HTR-8/SVneo (cell line): ENCODE measurements around the gene CTNNA2.
"Not testable (repeated sequence)": the region's sequence is repeated elsewhere in the genome, so short reads cannot be mapped to it uniquely, and the experiment has no call there.

Experiments used
- DNase-seq: peaks from one replicate; pipeline ENCODE4 v3.0.0; 2011; ENCODE audit warnings: low spot score, mixed read lengths; ENCODE audit not compliant: insufficient read length
- FAIRE-seq: peaks from 2 replicates; lab custom pipeline; 2011; peaks lifted over from hg19 to GRCh38; lab: Jason Lieb, UNC

CTNNA2 gene

DNA sequence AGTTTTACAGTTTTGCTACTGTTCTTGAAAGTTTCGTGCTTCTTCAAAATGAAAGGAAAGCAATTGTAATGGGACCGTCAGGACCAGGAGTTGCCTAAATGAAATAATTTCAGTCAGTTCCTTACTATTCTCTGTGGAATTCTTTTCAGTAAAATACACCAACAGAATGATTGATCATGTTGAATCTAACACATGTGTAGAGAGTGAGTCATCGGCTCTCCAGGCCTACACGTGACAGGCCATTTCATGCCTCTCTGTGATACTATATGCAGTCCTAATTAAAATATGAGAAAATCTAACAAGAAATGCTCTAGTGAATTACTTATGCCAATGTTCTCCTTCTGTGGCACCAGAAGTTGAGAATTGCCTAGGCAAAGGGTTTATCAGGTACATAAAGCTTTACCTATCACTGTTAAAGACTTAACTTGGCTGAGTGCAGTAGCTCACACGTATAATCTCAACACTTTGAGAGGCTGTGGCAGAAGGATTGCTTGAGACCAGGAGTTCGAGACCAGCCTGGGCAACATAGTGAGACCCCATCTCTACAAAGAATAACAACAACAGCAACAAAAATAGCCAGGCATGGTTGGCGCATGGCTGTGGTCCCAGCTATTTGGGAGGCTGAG lies 592.3 kb downstream of the CTNNA2 start:
- DNase-seq (no peak), FAIRE-seq (no peak)

DNA sequence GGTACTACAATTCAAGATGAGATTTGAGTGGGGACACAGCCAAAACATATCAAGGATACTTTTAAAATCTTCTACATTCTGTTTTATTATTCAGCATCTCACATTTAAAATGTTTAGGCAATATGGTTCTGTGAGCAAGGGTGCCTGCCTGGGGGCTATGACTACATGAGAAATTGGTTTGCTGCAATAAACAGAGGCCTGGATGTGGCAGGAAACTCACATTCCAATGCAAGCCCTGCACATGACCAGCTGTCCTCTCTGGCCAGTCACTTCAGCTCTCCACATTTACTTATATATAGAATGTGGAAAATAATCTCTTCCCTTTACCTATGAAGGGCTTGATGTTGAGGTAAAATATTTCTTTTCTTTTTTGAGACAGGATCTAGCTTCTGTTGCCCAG lies 598.3 kb downstream of the CTNNA2 start:
- DNase-seq = no peak
- FAIRE-seq = no peak

DNA sequence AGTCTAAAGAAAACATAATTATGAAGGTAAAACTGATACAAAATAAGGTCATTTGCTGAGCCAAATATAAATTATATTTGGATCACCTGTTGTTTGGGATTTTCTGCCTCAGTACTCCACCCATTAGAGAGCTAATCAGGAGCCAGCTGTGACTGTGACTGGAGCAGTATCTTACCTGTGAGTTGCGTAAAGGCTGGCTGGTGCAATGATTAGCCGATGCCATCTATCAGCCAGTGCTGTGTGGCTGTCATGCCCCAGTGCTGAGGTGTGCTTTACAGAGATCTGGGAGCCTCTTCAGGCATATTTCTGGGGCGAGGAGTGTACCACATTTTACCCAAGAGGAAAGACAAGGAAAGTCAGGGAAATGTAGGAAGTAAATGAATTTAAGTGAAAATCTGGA lies 599.9 kb downstream of the CTNNA2 start:
- FAIRE-seq (no peak), DNase-seq (no peak)

DNA sequence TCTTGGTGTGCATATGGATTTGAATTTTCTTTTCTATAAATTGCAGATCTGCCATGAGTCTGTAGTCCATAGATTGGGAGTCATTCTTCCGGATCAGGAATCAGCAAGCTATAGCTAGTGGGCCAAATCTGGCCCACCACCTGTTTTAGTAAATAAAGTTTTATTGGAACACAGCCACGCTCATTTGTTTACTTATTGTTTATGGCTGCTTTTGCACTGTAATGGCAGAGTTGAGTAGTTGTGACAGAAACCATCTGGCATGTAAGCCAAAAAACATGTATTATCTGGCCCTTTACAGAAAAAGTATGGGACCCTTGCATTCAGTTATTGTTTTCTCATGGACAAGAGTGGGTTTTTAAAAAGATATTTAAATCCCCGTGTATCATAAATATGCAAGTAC lies 600.5 kb downstream of the CTNNA2 start:
- no peak for DNase-seq

DNA sequence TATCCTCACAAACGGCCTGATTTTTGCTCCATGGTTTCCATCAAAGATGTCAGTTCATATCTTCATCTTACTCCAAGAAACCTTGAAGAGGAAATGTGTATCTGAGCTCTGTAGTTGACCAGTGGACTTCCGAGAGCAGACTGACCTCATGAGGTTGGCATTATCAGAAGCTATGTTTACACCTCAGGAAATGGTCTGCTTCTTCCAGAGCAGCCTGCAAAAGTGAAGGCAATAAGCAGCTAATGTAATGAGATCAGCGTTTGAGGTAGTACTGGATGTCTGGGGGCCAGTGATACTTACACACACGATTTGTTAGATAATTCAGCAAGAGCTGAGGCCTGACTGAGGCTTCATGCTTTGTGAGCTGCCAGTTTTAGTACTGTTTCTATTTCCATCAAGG lies 602.0 kb downstream of the CTNNA2 start:
- no peak for FAIRE-seq

More for the DNA sequence above, 600.5 kb downstream of the CTNNA2 start:
- FAIRE-seq = no peak

DNA sequence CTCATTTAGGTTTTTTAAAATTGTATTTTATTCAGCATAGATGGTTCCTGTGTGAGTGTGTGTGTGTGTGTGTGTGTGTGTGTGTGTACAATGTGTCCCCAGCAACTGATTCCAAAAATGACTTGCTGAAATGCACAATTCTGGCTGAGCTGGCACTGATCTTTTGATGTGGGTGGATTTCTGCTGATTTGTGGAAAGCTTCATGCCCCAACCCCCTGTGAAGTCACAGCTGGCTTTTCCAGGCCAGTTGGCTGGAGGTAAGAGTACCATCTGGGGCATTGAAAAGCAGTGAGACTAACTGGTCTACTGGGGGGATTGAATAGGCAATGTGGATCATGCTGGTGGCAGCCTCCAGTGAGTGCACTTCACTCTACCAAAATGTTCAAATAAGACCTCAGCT lies 604.5 kb downstream of the CTNNA2 start:
- no peak for DNase-seq
- FAIRE-seq = no peak

More for the DNA sequence above, 602.0 kb downstream of the CTNNA2 start:
- DNase-seq = no peak

DNA sequence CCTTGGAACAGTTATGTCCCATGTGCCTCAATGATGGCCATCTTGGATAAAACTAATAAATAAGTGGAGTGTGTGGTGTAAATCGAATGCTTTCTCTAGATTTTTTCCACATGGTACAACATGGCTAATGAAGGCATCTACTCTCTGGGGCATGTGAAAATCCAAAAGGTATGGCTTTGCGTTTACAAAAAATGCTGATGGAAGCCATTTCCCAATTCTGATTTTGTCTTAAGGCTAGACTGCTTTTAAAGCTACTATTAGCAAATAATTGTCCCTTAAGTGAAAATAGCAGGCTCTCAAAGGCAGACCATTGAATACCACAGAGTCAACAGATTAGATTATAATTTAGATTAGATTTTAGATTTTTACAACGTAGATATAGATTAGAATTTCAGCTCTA lies 608.0 kb downstream of the CTNNA2 start:
- FAIRE-seq (no peak), DNase-seq (no peak)

DNA sequence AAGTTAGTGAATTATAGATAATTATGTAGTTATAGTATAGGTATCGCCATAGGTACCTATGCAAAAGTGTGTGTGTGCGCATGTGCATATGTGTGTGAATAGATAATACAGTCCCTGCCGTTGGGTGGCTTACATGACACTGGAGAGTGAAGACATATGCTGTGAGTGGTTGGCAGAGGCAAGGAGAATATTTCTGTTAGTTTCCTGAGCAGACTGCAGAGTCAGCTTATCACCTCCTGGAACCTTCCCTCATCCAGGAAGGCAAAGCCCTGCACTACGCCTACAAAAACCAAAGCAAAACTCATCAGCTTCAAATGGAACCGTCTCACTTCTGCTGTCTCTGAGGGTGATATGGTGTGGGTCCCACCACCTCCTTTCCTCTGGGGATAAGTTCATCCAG lies 609.8 kb downstream of the CTNNA2 start:
- FAIRE-seq = no peak
- no peak for DNase-seq

DNA sequence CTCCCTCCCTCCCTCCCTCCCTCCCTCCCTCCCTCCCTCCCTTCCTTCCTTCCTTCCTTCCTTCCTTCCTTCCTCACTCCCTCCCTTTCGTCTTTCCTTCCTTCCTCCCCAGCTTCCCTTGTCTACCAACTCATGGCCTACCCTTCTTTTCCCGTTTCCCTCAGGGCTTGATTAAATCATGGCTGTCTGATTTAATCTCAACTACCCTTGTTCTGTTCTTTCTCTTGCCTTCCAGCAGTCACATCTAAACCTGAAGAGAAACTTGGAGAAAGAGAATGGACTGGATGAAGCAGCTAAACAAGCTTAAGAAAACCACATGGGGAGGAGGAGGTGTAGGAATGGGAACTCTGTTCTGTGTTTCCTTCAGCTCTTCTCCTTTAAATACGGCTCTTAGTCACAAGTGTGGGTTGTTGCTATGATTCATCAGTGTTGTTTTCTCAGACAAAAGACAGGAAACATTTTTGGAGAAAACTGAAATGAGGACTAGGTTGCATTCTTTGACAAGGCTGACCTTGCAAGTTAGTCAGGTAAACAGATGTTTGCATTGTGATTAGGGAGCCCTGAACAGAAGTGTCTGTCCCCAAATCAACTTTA lies 613.8 kb downstream of the CTNNA2 start:
- no peak for DNase-seq
- no peak for FAIRE-seq

DNA sequence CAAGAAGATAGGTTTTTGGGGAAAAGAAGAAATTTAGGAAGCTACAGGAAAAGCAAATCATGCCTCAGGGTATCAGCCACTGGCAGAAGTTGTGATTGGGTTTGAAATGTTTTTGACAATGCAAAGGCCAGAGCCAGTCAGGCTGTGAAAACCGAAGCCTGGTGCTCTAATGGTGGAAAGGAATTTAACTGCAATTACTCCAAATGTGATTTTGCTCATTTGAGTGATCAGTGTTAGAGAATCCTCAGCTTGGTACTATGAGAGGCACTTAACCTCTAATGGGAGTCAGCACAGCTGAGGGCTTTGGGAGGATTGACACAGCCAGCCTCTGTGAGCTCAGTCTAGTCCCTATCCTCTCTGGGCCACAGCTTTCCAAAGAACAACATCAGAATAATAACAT lies 615.2 kb downstream of the CTNNA2 start:
- FAIRE-seq (no peak), DNase-seq (no peak)

DNA sequence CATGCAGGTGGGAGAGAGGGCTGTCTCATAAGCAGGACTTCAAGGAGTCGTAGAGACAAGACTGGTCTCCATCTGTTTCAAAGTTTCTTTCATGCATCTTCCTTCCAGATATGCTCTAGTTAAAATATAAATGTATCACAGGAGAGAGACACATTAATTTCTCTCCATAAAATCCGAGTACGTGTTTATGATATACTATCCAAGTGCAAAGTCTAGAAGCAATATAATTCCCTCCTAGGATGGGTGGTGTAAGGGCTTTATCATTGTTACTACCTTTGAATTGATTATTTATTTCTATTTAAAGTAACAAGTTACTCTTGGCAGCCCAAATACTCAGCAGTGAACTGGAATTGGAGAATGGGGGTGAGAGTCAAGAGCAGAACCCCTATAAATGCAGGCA lies 619.4 kb downstream of the CTNNA2 start:
- FAIRE-seq = no peak

DNA sequence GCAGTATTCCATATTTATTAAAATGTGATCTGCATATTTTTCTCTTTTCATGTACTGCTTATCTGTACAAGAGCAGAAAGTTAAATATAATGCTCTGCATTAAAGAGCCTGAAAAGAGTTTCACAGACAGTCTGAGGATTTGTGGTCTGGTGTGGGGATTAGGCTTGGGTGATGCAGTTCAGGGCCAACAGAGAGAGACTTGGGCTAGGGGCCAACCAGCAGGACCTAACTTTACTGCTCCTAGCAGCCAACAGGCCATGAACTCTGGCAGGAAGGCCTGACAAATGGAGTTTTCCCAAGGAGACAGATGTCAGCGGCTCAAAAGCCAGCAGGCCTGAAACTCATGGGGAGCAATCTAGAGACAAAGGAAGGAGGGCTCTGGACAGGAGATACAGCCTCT lies 622.1 kb downstream of the CTNNA2 start:
- FAIRE-seq (no peak), DNase-seq (no peak)

More for the DNA sequence above, 619.4 kb downstream of the CTNNA2 start:
- no peak for DNase-seq

DNA sequence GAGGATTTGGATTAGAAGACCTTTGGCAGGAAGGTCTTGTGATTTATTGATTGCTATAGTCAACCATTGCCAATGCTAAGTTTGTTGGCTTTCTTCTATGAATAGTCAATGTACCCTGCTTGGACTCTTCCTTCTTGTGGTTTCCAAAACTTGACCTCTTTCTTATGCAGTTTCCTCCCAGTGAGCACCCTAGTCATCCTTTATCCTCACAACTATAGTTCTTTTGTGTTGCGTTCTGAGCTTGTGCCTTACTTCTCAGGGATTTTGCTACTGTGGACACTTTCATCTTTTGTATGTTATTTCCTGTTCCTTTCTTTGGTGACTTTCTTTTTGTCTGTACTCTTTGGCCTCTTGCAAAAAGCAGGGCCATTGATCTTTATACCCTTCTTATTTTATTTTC lies 623.5 kb downstream of the CTNNA2 start:
- FAIRE-seq = no peak

DNA sequence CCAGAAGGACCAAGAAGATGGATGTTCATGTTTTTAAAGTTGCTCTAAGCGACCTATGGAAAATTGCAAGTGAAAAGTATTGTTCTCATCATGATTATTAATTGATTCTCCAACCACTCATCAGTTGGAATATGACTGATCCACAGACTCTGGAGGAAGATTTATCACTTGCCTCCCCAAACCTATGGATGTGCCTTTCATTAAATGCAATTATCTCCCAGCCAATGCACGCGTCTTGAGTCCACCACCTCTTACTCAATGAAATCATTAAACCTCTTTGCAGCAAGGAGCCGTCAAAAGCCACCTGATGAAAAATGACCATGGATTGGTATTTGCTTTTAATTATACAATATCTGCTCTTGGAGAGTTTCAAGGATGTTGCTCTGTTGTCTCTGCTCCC lies 626.1 kb downstream of the CTNNA2 start:
- FAIRE-seq = no peak
- DNase-seq = no peak

More for the DNA sequence above, 623.5 kb downstream of the CTNNA2 start:
- DNase-seq = no peak

DNA sequence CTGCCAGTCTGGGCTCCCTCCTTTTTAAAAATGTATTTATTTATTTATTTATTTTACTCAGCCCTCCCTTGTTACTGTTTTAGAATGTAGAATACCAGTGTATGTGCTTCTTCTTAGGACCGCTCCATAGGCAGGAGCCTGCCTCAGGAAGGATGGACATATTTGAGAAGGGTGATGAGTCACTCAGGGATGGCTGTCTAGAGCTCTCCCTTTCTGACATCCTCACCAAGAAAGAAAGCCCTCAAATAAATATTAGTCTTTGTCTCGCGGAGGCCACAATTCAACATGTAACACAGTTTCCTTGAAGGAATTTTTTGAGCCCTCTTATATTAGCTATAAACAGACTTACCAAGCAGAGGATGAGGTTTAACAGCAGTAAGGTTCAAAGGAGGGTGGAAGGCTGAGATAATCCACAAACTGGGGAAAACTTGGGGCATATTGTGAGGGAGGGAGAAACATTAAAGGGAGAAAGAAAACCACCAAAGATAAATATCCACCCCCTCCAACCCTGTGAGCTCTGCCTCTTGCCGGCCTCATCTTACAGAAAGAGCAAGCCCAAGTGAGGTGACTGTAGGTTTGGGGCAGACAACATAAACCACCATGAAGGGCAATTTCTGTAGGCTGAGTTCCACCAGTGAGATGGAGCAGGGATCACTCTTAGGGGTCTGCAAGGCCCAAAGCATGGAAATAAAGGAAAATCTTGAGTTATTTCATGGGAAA lies 628.3 kb downstream of the CTNNA2 start:
- FAIRE-seq = no peak

DNA sequence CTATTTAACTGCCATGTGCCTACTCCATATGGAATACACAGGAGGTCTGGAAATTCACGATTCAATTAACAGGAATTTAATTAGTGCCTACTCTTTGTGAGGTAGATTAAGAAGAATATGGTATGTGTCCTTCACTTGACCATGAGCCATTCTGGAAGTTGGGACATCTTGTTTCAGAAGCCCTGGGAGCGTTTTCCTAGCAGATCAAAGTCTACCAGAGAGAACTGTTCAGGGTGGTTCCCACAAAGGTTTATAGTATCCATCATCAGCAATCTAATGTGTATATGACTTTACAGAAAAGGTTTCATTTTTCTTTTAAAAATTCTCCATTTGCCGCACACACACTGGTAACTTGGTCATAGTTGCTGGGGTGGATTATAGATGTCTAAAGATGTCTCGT lies 632.6 kb downstream of the CTNNA2 start:
- DNase-seq (no peak), FAIRE-seq (no peak)

More for the DNA sequence above, 628.3 kb downstream of the CTNNA2 start:
- no peak for DNase-seq

DNA sequence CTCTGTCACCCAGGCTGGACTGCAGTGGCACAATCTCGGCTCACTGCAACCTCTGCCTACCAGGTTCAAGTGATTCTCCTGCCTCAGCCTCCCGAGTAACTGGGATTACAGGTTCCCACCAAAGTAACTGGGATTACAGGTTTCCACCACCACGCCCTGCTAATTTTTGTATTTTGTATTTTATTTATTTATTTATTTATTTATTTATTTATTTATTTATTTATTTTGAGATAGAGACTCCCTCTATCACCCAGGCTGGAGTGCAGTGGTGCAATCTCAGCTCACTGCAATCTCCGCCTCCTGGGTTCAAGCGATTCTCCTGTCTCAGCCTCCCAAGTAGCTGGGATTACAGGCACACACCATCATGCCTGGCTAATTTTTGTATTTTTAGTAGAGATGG lies 633.9 kb downstream of the CTNNA2 start:
- FAIRE-seq, DNase-seq: not testable (repeated sequence)

DNA sequence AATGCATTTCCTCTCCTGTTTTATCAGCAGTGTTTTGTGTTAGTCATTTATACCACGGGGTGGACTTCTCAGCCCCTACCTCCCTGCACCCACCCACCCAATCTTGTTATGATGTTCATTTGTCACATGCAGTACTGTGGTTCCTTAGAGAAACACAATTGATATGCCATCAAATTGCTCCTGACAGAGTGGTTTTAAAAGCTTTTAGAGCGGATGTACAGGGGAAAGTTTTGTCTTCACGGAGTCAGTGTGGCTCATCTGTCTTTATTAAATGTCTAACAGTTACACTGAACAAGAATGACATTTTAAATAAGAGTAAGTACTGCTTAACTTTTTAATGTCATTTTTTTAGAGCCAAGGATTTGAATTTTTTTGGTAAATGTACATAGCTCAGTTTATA lies 634.8 kb downstream of the CTNNA2 start:
- DNase-seq (no peak), FAIRE-seq (no peak)

DNA sequence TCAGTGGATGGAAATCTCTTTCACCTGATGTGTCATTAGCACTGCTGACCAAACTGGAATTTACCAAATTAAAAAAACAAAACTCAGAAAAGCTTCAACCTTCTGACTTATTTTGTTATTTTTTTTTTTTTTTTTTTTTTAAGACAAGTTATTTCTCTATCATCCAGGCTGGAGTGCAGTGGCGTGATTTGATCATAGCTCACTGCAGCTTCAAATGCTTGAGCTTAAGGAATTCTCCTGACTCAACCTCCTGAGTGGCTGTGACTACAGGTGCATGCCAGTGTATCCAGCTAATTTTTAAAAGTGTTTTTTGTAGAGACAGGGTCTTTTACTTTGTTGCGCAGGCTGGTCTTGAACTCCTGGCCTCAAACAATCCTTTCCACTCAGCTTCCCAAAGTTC lies 636.1 kb downstream of the CTNNA2 start:
- DNase-seq = no peak
- FAIRE-seq = no peak

DNA sequence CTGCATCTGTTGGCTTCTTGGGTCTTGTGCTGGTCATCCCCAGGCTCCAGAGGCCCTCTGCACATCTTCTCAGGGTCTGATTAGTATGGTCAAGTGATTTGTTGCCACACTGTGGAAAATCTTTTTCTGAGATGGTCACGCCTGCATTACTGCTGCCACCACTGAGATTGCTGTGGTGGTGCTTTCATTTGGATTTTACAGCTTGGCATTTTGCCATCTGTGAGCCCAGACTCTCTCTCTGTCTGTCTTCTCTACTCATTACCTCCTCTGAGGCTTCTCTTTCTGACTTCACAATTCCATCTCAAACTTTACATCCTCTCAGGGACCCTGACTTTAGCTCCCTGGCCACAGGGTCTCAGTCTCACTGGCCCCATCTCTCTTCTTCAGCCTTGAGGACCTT lies 637.1 kb downstream of the CTNNA2 start:
- FAIRE-seq (no peak), DNase-seq (no peak)

DNA sequence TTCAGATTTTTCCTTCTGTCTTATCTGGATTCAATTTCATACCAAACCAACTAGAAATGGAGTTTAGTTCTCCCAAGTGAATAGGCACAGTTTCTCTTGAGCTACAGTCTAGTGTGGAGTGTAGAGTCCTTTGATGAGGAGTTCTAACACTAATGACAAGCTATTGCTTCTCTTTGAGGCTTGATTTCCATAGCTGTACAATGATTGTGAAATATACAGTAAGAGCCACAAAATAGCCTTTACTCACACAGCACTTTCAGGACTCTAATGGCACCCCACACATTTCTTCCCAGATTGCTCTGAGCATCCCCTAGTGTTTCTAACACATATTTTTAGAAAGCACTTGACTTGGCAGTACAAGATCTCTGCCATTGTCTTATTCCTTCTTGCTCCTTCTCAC lies 638.4 kb downstream of the CTNNA2 start:
- FAIRE-seq (no peak), DNase-seq (no peak)

DNA sequence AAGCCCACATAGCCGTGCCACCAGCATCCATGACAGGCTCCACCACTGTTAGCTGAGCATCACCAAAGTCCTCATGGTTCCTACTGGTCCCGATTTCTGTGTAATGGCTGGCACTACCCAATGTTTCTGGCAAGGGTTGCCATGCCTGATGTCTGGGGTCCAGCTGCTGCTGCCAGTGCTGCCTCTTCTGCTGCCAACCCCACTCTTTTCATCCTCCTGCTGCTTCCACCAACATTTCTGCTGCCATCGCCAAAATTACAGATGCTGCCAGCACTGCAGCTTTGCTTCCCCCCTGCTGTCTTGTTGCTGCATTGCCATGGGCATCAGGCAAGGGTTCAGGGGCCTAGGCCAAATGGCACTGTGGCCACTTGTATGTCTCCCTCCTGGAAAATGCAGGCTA lies 638.8 kb downstream of the CTNNA2 start:
- FAIRE-seq = no peak

More for the DNA sequence above, 638.8 kb downstream of the CTNNA2 start:
- DNase-seq = no peak
